ENCODE measurements around the gene PSMD6.

The PSMD6 gene

GRCh38 chr3:64061628-64062027 is 38.3 kb upstream of the PSMD6 start:
- no peak overlapping the region for H3K27ac ChIP-seq
- TF ChIP-seq, protein P1, sequence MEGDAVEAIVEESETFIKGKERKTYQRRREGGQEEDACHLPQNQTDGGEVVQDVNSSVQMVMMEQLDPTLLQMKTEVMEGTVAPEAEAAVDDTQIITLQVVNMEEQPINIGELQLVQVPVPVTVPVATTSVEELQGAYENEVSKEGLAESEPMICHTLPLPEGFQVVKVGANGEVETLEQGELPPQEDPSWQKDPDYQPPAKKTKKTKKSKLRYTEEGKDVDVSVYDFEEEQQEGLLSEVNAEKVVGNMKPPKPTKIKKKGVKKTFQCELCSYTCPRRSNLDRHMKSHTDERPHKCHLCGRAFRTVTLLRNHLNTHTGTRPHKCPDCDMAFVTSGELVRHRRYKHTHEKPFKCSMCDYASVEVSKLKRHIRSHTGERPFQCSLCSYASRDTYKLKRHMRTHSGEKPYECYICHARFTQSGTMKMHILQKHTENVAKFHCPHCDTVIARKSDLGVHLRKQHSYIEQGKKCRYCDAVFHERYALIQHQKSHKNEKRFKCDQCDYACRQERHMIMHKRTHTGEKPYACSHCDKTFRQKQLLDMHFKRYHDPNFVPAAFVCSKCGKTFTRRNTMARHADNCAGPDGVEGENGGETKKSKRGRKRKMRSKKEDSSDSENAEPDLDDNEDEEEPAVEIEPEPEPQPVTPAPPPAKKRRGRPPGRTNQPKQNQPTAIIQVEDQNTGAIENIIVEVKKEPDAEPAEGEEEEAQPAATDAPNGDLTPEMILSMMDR (conservative IDR thresholded peaks at IDR 0.05) = no peak

DNA sequence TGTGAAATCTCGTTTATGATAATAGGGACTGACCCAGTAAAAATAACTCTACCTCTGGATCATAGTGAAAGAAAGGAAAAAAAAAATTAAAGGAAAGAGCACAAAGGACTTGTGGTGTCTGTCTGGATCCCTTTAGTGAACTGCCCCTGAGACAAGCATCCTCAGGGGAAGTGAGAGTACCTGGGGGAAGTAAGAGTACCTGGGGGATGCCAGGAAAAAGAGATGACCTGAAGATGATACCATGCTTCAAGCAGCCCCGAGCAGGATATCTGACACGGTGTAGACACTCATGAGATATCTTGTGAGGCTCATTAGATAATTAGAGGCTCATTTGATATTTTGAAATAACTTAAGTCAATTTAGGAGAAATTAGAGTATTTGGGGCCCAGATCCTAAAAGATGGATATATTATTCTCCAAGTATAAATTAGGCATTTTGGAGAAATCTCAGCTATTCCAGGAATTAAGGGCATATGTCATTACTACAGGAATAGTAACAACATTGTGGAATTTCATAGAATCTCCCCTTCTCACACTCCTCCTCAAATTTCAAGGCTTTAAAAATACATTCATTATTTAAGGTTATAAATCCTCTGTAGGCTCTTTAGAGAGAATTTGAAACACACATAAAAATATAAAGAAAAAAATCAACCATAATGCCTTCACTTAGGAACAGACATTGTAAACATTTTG is 36.3 kb upstream of the PSMD6 start:
- H3K27ac ChIP-seq = no peak overlapping the region
- TF ChIP-seq, protein P1 (conservative IDR thresholded peaks at IDR 0.05) = no peak

DNA sequence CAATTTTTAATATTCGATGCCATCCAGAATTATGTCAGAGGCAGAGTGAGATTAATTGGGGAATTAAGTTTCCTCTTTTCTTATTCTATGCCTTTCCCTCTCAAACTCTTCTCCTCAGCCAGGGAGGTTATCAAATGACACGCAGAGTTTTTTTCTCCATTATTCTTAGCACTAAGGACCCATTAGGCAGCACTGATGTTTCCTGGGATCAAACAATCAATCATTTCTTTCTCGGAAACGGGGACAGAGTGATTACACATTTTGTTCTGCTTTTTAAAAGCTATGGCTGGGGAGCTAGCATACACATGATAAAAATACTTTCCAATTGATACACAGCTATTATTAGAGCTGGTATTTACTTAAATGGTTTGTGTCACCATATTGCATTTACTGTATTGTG is 35.3 kb upstream of the PSMD6 start:
- no peak overlapping the region for H3K27ac ChIP-seq

GRCh38 chr3:64057231-64057630 is 33.9 kb upstream of the PSMD6 start:
- H3K27ac ChIP-seq = no peak overlapping the region
- TF ChIP-seq, protein P1 (conservative IDR thresholded peaks at IDR 0.05) = no peak

More for the DNA sequence above, 35.3 kb upstream of the PSMD6 start:
- TF ChIP-seq, protein P1 (conservative IDR thresholded peaks at IDR 0.05) = no peak

DNA sequence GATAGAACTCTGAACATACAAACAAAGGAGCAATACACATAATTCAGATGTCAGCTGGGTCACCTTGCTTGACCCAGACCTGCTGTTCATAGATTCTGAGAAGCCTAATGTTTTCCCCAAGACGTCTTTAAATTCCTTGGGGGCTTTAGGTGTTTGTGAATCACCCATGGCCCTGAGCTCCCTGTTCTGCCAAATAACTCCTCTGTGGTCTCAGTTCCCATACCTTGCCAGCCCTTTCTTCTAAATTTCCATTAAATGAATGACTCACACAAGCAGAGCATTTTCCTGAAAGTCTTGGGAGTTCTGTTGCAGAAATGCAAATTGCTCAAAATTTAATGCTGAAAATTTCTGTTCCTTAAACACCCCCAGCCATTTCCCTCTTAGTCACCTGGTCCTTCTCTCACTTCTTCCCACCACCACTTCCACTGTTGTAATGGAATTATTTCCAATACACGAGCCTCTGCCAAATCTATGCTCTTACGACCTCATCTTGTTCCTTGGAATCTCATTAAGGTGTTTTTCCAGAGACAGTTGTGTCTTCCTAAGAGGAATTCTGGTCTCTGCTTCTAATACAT is 33.4 kb upstream of the PSMD6 start:
- TF ChIP-seq, protein P1 (conservative IDR thresholded peaks at IDR 0.05) = no peak
- H3K27ac ChIP-seq = no peak overlapping the region

- TF ChIP-seq, protein P1 (conservative IDR thresholded peaks at IDR 0.05) = no peak
- no peak overlapping the region; the same call in 1 of the 2 replicates for H3K27ac ChIP-seq
Measured at GRCh38 chr3:64055076-64055475, 31.8 kb upstream of the PSMD6 start.

- peak overlapping the region; percentile 53 for H3K27ac ChIP-seq
- TF ChIP-seq, protein P1 (conservative IDR thresholded peaks at IDR 0.05) = no peak
Measured at GRCh38 chr3:64054488-64054887, 31.2 kb upstream of the PSMD6 start.
